ENCODE data around the gene TAMM41.

The TAMM41 gene

DNA sequence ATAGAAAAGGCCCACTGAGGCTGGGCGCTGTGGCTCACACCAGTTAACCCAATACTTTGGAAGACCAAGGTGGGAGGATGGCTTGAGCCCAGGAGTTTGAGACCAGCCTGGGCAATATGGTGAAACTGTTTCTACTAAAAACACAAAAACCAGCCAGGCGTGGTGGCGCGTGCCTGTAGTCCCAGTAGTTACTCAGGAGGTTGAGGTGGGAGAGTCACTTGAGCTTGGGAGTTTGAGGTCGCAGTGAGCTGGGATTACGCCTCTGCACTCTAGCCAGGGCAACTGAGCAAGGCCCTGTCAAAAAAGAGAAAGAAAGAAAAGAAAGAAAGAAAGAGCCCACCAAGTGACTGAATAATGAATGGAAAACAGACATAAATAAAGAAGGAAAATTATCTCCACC is 32.0 kb downstream of the TAMM41 start:
- H3K27ac ChIP-seq (ENCODE audit: low read depth, low read length, severe bottlenecking): no peak overlapping the region
- WGBS, 2 experiments (ENCODE audit: insufficient coverage in 2 of 2): 87 to 100% methylated on average over 3 to 4 of the region's 6 CpGs

DNA sequence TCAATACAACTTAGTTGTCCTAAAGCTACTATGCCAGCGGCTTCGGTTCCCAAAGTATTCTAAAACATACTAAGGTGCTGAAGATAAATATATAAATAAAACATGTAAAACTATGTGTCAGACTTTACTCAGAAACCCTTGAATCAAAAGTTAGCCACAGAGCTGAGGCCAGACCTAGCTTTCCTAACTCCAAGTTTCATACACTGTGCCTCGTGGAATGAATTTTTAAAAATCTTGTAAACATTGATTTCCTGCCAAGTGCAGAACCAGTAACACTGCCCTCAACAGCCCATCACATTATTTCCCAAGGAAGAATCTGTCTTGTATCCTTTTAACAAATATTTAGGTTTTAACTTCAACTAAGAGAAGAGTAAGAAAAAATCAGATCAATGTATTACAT is 36.4 kb downstream of the TAMM41 start:
- Histone ChIP-seq H3K4me3 (ENCODE audit: extremely low read depth, insufficient read depth, low read length, poor library complexity, severe bottlenecking) (no peak overlapping the region), H3K27ac (ENCODE audit: low read depth, low read length, severe bottlenecking) (no peak overlapping the region), H3K36me3 (ENCODE audit: control insufficient read depth, insufficient read depth, low read length) (peaks cover 63% of the 10 kb centered on the region), H3K4me1 (ENCODE audit: control insufficient read depth, insufficient read depth, low read length, poor library complexity, severe bottlenecking) (no peaks in the 10 kb centered on the region), H3K9me3 (ENCODE audit: control insufficient read depth, low read length) (no peaks in the 10 kb centered on the region)
- WGBS, 2 experiments (ENCODE audit: insufficient coverage in 2 of 2): 89 to 100% methylated on average over 1 of the region's 3 CpGs

More for the DNA sequence above, 32.0 kb downstream of the TAMM41 start:
- Histone ChIP-seq H3K4me1 (ENCODE audit: control insufficient read depth, insufficient read depth, low read length, poor library complexity, severe bottlenecking) (no peaks in the 10 kb centered on the region), H3K4me3 (ENCODE audit: extremely low read depth, insufficient read depth, low read length, poor library complexity, severe bottlenecking) (no peak overlapping the region), H3K36me3 (ENCODE audit: control insufficient read depth, insufficient read depth, low read length) (peaks cover 61% of the 10 kb centered on the region), H3K9me3 (ENCODE audit: control insufficient read depth, low read length) (no peaks in the 10 kb centered on the region)

DNA sequence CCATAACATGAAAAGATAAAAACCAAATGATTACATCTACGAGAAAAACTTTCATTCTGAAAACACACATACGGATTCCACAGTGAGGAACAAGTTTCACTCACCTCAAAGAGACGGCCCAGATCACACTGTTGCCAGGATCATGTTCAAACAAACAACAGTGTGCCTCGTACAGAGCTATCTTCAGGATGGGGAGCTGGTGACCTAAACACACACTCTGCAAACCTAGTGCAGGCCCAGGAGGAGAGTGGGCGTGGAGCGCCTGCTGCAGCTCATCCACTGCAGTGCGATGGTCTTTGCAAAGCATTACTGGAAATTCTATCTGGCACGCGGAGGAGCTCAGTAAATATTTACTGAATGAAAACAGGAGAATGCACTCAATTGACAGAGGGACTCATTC is 38.5 kb downstream of the TAMM41 start:
- 91 to 97% methylated on average over 9 of the region's 9 CpGs for WGBS, 2 experiments (ENCODE audit: insufficient coverage in 2 of 2)
- H3K36me3 ChIP-seq (ENCODE audit: control insufficient read depth, insufficient read depth, low read length): peaks cover 67% of the 10 kb centered on the region
- no peak overlapping the region for H3K4me3 ChIP-seq (ENCODE audit: extremely low read depth, insufficient read depth, low read length, poor library complexity, severe bottlenecking)
- no peaks in the 10 kb centered on the region for H3K9me3 ChIP-seq (ENCODE audit: control insufficient read depth, low read length)
- H3K4me1 ChIP-seq (ENCODE audit: control insufficient read depth, insufficient read depth, low read length, poor library complexity, severe bottlenecking): no peaks in the 10 kb centered on the region
- H3K27ac ChIP-seq (ENCODE audit: low read depth, low read length, severe bottlenecking): no peak overlapping the region

DNA sequence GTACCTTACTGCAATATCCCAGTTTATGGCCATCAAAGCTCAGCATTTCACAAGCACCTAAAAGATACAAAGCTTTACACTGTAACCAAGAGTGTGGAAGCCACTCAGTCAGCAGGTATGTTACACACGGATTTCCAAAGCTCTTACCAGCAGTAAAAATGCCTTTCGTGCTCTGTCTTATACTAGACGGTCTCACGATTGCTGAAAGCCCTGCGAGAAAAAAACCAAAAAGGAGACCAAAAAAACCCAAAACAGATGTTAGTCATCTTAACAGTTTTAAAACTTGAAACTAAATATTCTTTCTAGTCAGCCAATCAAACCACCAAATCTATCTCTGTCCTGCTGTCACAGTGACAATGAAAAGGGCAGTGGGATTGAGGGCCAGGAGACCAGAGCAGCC is 39.0 kb downstream of the TAMM41 start:
- H3K27ac ChIP-seq (ENCODE audit: low read depth, low read length, severe bottlenecking): no peak overlapping the region
- H3K4me3 ChIP-seq (ENCODE audit: extremely low read depth, insufficient read depth, low read length, poor library complexity, severe bottlenecking): no peak overlapping the region
- WGBS, 2 experiments (ENCODE audit: insufficient coverage in 2 of 2): 86 to 95% methylated on average over 4 to 5 of the region's 5 CpGs
- H3K36me3 ChIP-seq (ENCODE audit: control insufficient read depth, insufficient read depth, low read length): peaks cover 70% of the 10 kb centered on the region
- no peaks in the 10 kb centered on the region for H3K4me1 ChIP-seq (ENCODE audit: control insufficient read depth, insufficient read depth, low read length, poor library complexity, severe bottlenecking)
- H3K9me3 ChIP-seq (ENCODE audit: control insufficient read depth, low read length): peaks cover 4% of the 10 kb centered on the region

DNA sequence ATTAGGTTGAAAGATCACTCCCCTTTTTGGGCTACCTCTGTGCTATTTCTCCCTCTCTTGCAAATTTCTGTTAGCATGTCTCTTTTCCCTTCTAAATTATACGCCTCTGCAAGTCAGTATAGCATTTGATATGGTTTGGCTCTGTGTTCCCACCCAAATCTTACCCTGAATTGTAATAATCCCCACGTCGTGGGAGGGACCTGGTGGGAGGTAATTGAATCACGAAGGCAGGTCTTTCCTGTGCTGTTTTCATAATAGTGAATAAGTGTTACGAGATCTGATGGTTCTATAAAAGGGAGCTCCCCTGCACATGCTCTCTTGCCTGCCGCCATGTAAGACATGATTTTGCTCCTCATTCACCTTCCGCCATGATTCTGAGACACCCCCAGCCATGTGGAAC is 41.0 kb downstream of the TAMM41 start:
- Histone ChIP-seq H3K36me3 (ENCODE audit: control insufficient read depth, insufficient read depth, low read length) (peaks cover 82% of the 10 kb centered on the region), H3K4me1 (ENCODE audit: control insufficient read depth, insufficient read depth, low read length, poor library complexity, severe bottlenecking) (no peaks in the 10 kb centered on the region)
- 91 to 94% methylated on average over 5 of the region's 7 CpGs for WGBS, 2 experiments (ENCODE audit: insufficient coverage in 2 of 2)

DNA sequence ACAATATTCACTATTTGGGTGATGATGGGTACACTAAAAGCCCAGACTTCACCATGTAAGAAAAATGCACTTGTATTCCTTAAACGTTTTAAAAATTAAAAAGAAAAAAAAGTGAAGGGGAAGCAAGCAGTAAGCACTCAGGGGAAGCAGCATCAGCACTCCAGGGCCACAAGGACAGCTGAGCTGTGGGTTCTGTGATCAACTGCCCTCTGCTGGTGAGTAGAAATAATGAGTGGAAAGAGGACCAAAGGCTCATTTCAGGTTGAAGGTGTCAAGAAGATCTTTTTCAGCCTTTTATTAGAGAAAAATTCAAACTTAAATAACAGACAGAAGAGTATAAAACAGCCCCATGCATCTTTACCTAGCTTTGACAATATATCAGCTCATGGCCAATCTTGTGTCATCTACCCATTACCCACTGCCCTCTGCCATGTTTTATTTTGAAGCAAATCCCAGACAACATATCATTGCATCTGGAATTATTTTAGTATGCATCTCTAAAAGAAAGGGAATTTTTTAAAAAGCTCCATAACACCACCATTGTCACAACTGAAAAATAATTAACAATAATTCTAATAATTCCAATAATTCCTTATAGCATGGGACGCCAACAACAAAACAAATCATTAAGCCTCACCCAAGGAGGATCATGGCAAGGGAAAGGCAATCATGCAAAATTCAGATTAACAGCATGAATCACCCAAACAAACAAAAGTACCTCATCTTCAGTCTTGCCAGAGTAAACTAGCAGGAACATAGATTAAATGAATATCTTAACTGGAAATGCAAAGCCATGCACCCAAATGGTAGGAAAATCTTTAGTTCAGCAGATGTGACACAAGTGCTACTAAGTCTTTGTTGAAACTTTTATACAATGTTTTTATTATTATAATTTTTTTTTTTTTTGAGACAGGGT is 42.5 kb downstream of the TAMM41 start:
- Histone ChIP-seq H3K9me3 (ENCODE audit: control insufficient read depth, low read length) (peaks cover 19% of the 10 kb centered on the region), H3K36me3 (ENCODE audit: control insufficient read depth, insufficient read depth, low read length) (peaks cover 78% of the 10 kb centered on the region), H3K4me1 (ENCODE audit: control insufficient read depth, insufficient read depth, low read length, poor library complexity, severe bottlenecking) (no peaks in the 10 kb centered on the region), H3K4me3 (ENCODE audit: extremely low read depth, insufficient read depth, low read length, poor library complexity, severe bottlenecking) (no peak overlapping the region), H3K27ac (ENCODE audit: low read depth, low read length, severe bottlenecking) (no peak overlapping the region)
- WGBS, 2 experiments (ENCODE audit: insufficient coverage in 2 of 2): 57% methylated on average over 2 of the region's 2 CpGs; no CpG with 5 or more reads in 1 of the 2 experiments

More for the DNA sequence above, 41.0 kb downstream of the TAMM41 start:
- no peak overlapping the region for H3K27ac ChIP-seq (ENCODE audit: low read depth, low read length, severe bottlenecking)
- no peak overlapping the region for H3K4me3 ChIP-seq (ENCODE audit: extremely low read depth, insufficient read depth, low read length, poor library complexity, severe bottlenecking)
- H3K9me3 ChIP-seq (ENCODE audit: control insufficient read depth, low read length): peaks cover 12% of the 10 kb centered on the region

DNA sequence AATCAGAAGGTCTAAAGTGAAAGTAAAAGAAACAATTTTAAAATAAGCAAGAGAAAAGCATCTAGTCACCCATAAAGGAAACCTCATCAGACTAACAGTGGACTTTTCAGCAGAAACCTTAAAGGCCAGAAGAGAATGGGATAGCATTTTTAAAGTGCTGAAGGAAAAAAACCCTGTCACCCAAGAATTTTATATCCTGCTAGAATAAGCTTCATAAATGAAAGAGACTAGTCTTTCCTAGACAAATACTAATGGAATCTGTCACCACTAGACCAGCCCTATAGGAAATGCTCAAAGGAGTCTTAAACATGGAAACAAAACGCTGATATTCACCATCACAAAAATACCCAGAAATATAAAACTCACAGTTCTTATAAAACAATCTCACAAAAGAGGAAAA is 46.9 kb downstream of the TAMM41 start:
- Histone ChIP-seq H3K27ac (ENCODE audit: low read depth, low read length, severe bottlenecking) (no peak overlapping the region), H3K36me3 (ENCODE audit: control insufficient read depth, insufficient read depth, low read length) (peaks cover 75% of the 10 kb centered on the region), H3K9me3 (ENCODE audit: control insufficient read depth, low read length) (peaks cover 20% of the 10 kb centered on the region), H3K4me3 (ENCODE audit: extremely low read depth, insufficient read depth, low read length, poor library complexity, severe bottlenecking) (no peak overlapping the region), H3K4me1 (ENCODE audit: control insufficient read depth, insufficient read depth, low read length, poor library complexity, severe bottlenecking) (no peaks in the 10 kb centered on the region)
- WGBS, 2 experiments (ENCODE audit: insufficient coverage in 2 of 2): no CpG with 5 or more reads among the region's 1 CpG

DNA sequence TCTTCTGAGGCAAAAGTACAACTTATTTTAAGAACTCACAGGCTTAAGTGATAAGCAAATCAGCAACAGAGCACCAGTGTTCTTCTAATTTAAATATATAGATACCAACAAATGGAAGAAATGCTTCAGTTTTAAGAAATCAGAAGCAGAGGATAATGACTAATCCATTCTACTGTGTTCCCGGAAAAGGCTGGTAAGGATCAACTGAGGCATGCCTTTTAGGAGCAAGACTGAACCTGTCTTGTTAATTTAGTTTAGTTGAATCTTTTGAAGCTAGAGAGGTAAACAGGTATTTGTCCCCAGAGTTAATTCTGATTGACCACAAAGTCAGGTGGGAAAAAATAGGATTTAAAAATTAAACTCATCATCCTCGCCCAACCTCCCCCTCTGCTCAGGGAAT is 51.8 kb downstream of the TAMM41 start:
- no peaks in the 10 kb centered on the region for H3K4me1 ChIP-seq (ENCODE audit: control insufficient read depth, insufficient read depth, low read length, poor library complexity, severe bottlenecking)
- peaks cover 80% of the 10 kb centered on the region for H3K36me3 ChIP-seq (ENCODE audit: control insufficient read depth, insufficient read depth, low read length)
- H3K9me3 ChIP-seq (ENCODE audit: control insufficient read depth, low read length): peaks cover 8% of the 10 kb centered on the region
- no peak overlapping the region for H3K4me3 ChIP-seq (ENCODE audit: extremely low read depth, insufficient read depth, low read length, poor library complexity, severe bottlenecking)
- WGBS, 2 experiments (ENCODE audit: insufficient coverage in 2 of 2): 92 to 100% methylated on average over 1 to 2 of the region's 2 CpGs
- H3K27ac ChIP-seq (ENCODE audit: low read depth, low read length, severe bottlenecking): no peak overlapping the region

DNA sequence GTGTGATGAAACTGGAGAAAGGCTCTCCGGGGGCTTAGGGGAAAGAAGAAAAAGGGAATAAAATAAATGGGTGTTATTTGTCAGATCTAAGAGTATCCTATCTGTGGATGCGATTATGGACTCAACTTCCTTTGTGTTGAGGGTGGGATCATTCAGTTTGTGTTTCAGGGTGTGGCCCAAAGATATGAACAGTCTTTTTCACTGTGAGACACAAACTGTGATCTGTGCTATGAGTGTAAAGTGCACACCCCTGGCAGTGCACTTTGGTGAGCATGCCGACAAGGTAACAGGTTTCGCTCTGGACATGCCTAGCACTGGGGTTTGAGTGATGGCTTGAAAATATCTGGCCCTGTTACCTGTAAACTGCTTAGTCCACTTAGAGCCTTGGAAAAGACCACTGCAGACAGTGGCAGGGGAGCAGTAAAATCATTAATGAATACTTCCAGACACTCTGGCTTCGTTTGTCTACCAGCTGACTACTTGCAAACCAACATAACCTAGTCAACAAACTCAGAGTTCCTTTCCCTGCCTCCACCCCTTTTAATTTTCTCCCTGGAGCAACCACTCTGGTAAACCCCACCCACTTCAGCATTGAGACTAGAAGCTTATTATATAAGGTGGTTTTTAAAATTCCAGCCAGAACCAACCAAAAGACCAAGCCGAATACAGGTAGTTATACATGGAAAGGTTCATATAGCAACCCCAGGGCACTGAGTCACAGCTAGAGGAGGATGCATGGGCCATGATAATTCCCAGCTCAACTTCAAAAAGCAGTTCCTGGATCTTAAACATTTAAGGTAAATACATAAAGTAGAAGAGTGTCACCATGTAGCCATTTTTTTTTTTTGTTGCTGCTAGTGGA is 55.1 kb downstream of the TAMM41 start:
- Histone ChIP-seq H3K4me3 (ENCODE audit: extremely low read depth, insufficient read depth, low read length, poor library complexity, severe bottlenecking) (no peak overlapping the region), H3K9me3 (ENCODE audit: control insufficient read depth, low read length) (no peaks in the 10 kb centered on the region), H3K4me1 (ENCODE audit: control insufficient read depth, insufficient read depth, low read length, poor library complexity, severe bottlenecking) (no peaks in the 10 kb centered on the region), H3K36me3 (ENCODE audit: control insufficient read depth, insufficient read depth, low read length) (peaks cover 86% of the 10 kb centered on the region), H3K27ac (ENCODE audit: low read depth, low read length, severe bottlenecking) (no peak overlapping the region)
- 78 to 96% methylated on average over 5 of the region's 6 CpGs for WGBS, 2 experiments (ENCODE audit: insufficient coverage in 2 of 2)

DNA sequence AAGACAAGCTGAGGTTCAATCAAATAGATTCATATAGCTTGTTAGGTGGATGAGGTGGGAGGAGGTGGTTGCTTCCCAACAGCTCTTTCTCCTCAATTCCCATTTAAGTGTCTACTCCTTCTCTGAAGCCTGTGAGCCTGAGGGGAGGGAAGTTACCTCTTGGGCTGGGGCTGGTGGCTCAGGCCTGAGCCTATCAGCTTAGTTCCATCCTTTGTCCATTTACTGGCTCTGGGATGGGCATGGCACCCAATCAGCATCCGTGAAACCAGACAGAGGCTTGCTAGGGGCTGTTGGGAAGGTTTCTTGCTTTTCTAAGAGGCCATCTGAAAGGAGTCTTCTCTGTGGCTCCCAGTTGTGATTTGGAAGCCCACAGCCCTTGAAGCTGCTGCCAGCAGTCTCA is 57.3 kb downstream of the TAMM41 start:
- no peaks in the 10 kb centered on the region for H3K4me1 ChIP-seq (ENCODE audit: control insufficient read depth, insufficient read depth, low read length, poor library complexity, severe bottlenecking)
- peaks cover 80% of the 10 kb centered on the region for H3K36me3 ChIP-seq (ENCODE audit: control insufficient read depth, insufficient read depth, low read length)
- H3K4me3 ChIP-seq (ENCODE audit: extremely low read depth, insufficient read depth, low read length, poor library complexity, severe bottlenecking): no peak overlapping the region
- WGBS, 2 experiments (ENCODE audit: insufficient coverage in 2 of 2): 100% methylated on average over 1 of the region's 1 CpG
- no peaks in the 10 kb centered on the region for H3K9me3 ChIP-seq (ENCODE audit: control insufficient read depth, low read length)
- no peak overlapping the region for H3K27ac ChIP-seq (ENCODE audit: low read depth, low read length, severe bottlenecking)

Measured in mesodermal cell (in vitro differentiated cells).